Umbilical cord (tissue), 2 donors: ENCODE measurements around the gene CXCL12. TPM values are rescaled to one million over a fixed set of nuclear protein-coding genes. Genes with fewer than 3 reads are reported as not detected.

Experiments
- DNase-seq: peaks from one replicate; pipeline ENCODE4 v3.0.0-alpha.2; 2015; ENCODE audit warnings: low spot score
- total RNA-seq: library from RNA; depleted of rRNA; stranded (reverse); fragments of >200 nt; gene quantifications from one replicate; pipeline ENCODE4 v1.2.3, GENCODE V29; 2014; ENCODE audit warnings: low replicate concordance; ENCODE audit not compliant: insufficient read depth

The CXCL12 gene
- total RNA-seq, 1 donor from 2014 or later: 10.4 TPM

DNA sequence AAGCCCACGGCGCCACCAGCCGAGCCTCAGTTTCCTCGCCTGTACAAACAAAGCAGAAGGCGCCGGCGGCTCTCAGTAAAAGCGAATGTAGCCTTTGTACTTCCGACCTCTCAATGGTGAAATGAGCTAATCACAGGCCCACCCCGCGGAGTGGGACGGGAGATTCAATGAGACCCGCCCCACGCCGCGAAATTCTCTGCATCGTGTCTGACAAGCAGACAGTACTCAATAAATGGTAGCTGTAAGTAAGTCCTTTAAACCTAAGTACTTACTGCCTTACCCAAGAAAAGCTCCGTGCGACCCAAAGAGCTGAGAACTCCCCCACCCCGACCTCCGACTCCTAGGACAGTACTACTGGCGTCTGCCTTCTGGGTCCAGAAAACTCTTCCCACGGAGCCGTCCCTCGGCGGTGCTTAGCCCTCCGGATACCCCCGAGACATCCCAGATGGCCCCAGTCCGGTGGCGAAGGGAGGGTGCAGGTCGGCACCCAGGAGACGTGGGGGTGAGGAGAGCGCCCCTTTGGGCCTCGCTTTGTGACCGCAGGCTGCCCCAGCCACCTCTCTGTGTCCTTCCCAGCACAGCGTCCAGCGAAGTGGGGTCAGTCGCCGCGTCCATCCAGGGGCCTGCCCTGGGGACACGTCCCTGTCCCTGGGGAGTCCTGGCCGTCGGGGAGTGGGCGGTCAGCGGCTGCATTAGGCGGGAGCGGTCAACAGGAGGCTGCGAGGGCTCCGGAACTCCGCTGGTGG is 972 bp upstream of the CXCL12 start:
- DNase-seq: no peak

DNA sequence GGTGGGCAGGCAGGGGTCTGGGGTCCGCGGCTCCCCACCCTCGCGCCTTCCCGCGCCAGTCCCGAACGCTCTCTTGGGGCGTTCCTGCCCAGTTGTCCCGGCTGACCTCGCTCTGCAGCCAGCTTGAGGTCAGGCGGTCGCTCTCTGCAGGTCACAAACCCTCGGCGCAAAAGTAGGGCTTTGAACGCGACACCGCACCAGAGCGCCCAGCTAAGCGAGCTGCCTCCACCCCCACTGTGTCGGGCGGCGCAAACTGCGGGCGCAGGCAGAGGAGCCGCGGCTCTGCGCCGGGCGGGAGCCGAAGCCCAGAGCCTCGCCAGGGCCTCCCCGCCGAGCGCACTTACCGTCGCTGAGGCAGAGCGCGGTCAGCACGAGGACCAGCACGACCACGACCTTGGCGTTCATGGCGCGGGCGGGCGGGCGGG is 284 bp downstream of the CXCL12 start:
- DNase-seq: no peak

DNA sequence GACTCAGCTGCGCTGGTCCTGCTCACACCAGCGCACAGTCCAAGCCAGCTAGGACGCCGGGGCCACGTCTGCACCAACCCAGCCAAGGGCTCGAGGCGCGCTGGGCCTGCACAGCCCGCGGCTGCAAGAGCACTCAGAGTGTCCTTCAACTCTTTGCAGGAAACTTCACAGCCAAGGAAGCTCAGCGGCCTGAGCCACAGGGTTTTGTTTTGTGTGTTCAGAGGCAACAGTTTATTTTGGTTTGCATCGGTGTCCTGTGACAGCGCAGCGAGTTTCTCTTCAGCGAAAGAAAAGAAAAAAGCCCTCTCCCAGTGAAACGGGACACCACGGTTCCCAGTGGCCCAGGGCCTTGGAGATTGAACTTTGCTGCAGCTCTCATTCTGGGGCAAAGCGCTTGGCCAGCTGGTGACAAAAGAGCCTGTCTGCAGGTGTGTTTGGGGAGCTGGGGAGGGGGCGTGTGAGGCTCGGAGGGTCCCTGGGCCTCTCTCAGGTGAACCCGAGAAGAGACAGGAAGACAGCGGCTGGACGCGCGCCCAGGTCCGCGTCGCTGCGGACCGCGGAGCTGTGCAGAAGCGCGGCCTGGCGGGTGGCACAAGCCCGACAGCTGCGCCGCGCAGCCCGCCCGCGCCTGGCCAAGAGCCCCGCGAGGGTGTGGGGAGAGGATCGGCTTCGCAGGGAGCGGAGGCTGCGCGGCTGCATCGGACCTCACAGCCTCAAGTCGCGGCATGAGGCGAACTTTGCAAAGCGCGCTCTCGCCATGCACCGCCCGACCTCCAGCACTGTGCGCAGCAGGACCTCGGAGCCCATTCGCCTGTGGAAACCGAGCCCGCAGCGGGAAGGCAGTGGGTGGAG is 922 bp downstream of the CXCL12 start:
- peak; percentile 17 for DNase-seq

DNA sequence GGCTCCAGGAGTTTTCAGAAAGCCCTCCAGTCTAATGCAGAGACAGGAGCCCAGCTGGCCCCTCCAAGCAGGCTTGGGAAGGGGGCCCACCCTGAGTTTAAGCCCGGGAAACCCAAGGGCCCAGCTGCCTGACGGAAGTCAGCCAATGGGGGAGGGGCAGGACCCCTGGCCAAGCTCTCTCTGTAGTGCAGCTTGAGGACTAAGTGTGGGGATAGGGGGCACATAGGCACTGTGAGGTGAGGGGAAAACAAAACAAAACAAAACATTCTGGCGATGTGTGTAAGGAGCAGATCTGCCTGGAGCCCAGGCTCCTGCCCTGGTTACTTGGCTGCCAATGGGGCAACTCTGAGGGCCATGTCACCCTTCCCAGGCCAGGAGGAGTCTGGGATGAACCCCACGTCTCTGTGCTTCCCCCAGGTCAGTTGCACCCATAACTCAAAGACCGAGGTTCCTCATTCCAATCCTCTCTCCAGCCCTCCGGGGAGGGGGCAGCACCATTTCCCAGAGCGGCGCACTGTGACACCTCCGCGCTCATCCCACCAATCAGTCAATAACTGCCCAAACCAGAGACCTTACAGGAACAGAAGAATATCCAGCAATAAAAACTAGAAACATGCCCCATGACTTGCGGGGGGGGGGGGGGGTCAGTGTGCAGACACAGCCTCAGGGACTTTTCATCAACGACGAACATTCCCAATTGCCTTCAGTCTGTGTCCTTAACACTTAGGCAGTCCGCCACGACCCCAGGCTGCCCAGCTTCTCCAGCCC is 1.7 kb downstream of the CXCL12 start:
- DNase-seq: no peak

DNA sequence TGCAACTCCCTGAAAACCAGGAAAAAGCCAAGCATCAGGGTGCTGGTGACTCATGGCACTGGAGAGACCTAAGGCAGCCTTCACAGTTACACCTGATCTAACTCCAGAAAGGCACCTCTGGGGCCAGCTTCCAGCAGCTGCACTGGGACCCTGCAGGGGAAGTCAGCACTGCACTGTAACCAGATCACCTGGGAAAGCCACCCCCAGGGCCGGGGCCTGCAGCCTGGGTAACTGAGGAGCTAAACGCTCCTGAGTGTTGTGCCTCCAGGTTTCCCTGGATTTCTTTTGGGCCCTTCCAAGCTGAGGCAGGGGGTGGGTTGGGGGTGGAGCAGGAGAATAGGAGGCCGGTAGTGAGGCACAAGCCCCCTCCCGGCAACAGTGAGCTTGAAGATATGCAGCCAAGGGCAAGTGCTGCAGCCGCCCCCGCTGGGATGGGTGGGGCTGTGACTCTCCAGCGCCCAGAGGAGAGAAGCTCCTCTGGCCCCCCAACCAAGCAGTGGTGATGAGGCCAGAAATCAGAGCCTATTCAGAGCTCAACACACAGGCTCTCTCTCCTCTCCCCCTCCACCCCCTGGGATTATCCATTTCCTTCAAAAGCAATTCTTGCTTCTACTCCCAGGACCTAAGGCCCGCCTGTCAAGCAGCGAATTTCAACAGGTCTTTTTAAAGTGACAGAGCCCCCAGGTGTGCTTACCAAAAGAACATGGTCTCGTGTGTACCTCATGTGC is 2.6 kb downstream of the CXCL12 start:
- DNase-seq: no peak

DNA sequence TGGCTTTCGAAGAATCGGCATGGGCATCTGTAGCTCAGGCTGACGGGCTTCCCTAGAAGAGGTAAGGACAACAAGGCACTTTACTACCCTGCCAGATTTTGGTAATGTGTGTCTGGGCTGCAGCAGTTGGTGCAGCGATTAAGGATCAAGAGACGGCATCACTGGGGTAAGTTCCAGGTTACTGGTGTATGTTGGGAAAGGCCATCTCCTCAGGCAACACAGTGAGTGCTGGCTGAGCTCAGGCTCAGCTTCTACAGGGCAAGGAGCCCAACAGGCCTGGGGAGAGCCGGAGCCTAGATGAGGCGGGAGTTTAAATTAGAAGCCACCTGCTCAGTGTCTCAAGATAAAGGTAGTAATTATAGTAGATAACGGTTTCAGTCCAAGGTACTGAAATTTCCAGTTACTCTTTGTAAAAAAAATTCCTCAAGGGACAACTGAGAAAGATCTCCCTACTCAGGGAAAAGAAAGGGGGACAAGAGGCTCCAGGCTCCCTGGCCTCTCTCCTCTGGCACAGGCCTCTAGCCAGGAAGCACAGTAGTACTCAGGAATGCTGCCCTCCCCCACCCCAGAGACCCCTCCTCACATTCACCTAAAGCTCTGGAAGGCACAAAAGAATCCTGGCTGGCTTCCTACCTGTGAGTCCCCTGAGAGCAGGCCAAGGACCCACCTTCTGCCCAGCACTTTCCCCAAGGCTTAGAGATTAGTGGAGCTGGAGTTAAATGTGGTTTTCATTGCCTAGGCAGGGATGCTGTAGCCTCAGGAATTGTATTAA is 3.9 kb downstream of the CXCL12 start:
- no peak for DNase-seq

DNA sequence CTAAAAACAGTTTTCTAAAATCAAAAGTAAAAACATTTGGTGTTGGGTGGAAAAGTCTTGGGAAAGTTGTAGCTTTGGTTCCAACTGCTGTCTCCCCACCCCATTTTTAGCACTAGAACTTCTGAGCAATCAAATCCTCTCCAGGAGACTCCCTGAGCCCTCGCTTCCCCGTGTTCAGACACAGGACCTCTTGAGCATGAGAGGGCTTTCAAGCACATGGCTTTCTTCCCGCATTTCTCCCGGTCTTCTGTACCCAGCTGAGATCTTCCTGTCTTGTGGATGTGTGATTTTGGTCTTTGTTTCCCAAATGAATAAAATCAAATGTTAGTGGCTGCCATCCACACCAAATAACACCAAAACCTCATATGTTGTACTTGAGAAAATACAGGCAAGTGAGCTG is 5.0 kb downstream of the CXCL12 start:
- DNase-seq: no peak

DNA sequence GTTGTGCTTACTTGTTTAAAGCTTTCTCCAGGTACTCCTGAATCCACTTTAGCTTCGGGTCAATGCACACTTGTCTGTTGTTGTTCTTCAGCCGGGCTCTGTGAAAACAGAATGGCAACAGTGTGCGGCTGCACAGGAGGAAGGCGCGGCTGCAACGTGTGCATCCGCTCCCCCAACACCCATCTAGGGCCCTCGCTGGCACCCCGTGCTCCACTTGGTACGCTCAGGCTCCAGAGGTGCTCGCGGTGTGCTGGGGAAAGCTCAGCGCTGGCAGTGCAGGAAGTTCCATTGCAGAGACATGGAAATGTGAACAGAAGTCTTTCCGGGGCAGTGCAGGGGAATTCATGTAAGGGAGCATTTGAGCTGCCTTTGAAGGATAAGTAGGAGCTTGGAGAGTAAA is 6.3 kb downstream of the CXCL12 start:
- DNase-seq: no peak

DNA sequence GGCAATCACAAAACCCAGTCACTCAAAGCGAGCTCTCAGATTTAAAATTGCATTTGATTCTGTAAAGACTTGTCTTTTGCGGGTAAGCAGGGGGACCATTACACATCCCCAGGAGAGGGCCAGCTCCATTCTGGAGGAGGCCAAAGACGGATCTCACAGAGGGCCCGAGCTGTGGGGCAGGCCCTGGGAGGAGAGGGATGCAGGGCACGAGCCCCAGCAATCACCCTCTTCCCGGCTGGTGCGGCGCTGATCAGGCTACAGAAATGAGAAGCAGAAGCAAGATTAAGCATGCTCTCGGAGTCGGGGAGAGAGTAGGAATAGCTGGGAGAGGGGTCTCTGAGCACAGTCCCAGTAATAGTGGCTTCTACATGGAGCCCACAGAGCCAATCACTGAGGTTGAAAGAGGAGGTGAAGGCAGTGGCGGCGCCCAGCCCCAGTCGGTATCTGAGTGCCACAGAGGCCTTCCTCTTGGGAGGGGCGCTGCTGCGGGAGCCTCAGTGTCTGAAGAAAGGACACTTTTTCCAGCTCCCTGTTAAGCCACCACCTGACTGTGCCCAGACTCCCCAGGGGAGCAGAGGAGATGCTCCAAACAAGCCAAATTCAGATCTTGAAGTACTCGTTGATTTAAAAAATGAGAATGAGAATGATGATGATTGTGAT is 7.1 kb downstream of the CXCL12 start:
- no peak for DNase-seq

DNA sequence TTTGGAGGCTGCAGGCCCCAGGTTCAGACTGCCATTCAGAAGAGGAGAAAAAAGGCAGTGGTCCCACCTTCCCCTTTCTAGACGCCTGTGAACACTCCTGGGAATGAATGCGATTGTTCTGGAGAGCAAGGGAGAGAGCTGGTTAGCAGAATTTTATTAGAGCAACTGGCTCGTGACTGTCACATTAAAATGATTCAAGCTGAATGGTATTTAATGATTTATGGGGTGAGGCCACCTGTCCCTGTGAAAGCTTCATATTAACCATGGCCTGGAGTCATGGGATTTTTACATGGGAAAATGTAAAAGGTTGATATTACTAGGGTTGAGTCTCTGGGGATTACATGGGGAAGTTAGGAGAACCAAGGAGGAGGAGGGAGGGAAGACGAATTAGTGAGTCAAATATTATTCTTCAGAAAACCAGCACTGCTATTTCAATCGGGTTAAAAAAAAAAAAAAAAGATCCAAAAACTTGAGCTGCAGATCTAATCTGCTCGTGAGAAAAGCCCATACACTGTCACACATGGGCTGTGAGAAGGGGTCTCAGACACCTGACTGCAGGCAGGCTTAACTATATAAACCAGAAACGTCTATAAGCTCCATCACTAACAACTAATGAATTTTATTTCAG is 8.3 kb downstream of the CXCL12 start:
- DNase-seq: no peak

DNA sequence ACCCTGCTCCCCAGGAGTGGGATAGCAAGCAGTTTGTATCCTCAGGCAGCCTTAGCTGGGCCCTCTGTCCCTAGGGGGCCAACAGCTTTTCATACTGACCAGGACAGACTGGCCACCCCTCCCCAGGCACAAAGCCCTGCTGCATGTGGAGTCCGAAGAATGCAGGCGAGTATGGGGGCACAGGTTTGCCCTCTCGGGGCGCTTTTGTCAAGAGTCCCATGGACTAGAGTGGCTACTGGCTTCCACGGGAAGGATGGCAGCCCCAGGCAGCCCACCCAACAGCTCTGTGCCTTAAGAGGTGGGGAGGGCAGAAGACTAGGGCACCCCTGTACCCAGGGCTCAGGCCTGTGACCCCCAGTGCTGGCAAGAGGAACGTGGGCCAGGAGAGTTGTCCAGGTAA is 10.7 kb downstream of the CXCL12 start:
- DNase-seq: no peak

DNA sequence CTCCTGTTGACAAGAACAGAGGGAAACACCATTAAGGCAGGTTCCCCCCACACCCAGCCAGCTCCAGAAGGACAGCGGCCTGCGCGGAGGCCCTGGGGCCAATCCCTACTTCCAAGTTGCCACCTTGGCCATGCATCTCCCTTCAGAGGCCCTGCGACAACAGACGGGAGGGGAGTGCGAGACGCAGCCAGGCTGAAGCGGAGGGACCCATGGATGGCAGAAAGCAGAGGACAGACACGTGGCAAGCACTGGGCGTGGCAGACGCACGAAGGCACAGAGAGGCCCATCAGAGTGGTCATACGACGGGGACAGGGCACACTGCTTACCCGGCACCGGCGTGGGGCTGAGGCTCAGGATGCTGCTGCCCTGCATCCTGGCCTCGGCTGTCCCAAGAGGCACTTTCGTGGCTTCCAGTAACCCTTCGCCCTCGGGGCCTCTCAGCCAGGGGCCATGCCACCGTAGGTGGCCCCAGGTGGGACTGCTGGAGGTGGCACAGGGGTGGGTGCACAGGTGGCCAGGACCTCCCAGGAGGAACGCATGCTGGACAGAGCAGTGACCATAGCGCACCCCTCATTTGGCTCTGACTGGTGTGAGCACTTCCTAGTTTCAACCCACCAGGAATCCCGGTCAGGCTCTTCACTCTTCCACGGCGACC is 11.4 kb downstream of the CXCL12 start:
- DNase-seq: no peak

DNA sequence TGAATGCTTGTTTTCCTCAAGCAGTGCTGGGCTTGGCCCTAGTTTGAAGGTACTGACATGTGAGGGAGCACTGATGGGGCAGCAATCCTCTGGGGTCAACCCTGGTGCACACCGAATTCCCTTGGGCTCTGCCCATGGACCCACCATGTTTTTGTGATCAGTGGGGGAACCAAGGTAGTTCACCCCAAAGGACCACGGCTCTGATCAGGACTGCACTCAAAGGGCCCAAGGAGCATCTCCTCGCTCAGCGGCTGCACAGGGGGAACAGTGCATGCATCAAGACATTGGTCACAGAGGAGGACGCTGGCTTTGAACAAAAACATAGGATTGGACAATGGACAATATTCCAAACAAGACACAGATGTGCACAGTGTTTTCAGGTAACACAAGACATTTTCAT is 12.7 kb downstream of the CXCL12 start:
- no peak for DNase-seq

DNA sequence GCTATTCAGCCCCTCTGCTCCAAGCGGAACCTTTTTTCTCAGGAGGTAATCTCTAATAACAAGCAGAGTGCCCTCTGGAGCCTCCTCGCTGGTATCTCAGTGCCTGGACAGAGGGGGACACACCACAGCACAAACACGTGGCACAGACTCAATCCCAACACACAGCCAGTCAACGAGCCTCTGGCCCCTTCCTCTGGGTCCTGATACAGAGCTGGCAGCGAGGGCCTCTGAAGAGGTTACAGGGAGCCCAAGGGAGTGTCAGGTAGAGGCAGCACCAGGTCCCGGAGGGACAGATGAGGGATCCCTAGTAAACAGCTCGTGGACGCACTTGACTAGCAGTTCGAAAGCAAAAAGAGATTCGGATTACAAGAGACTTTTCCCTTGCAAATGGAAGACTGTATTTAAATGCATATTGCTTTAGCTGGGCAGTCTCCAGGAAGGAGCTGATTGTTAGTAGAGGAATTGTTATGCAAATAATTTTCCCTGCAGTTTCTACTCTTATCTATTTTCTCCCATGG is 14.1 kb downstream of the CXCL12 start:
- no peak for DNase-seq

DNA sequence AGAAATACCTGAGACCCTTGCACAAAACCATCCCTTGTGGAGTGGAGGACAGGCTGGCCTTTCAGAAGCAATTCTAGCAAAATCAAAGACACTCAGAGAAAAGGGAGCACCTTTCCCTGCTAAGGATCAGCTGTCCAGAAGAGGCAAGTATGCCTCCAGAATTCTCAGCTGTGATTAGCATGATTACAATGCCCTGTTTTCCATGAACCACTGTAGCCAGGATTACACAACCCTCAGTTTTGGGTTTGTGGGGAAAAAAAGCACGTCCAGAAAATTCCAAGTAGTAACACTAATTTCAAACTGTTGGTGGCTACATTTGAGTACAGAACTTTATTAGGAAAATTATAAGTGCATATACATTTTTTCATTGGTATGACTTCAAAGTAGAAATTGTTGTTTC is 15.0 kb downstream of the CXCL12 start:
- DNase-seq: no peak

DNA sequence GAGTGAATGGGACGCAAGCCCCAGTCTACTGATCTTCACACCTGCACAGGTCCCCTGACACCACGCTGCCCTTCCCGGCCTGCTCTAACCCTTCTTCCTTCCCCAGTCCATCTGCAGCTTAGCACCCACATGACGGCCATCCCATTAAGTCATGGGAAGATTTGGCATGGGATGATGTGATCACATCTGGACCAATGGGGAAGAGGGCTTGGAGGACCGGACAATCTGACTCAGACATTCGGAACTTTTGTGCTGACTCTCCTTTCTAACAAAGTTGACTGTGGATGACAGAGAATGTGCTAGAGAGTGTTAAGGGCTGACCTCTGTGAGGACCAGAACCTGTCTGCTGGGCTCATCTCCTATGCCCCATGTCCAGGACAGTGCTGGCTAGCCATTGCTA is 15.6 kb downstream of the CXCL12 start:
- DNase-seq: no peak

DNA sequence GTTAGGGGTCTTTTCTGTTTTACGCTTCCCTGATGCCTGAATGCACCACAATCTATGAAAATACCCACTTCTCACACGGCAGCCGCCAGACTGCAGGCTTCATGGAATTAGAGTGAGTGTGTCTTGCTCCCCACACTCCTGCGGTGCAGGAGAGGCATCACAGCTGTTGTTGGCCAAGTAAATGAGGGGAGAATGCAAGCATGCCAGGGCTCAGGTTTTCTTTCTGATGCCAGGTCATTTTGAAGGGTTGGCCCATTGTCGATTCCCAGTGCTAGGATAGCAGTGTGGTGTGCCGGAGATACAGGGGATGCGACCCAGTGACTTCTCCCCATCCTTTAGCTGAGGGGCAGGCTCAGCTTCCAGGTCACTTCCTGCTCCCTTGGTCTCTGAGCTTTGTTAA is 16.3 kb downstream of the CXCL12 start:
- DNase-seq: no peak

DNA sequence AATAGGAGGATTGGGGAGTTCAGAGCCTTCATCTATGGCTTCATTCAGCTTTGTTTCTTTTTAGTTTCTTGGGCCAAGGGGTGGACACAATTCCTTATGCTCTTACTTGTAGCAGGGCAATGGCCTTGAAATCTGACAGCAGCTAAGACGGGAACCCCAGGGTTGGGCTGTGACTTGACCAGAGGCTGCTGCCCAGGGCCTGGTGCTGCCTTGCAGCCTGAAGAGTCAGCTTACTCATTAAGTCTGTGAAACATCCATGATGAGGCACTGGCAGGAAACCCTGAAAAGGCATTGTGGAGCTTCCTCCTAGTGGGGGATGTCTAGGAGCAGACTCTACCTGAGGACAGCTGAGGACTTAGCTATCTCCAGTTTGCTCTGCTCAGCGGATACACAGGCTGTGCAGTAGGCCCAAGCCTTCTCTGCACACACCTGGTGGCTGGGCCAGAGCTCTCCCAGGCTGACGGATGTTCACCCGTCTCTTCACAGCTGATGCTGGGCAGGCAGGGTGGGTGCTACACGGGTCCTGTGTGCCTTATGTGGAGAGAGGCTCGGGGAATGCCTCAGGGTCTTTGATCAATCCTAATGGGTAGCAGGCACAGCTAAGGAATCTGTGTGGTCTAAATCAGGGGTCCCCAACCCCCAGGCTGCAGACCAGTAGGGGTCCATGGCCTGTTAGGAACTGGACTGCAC is 17.8 kb downstream of the CXCL12 start:
- no peak for DNase-seq
